ENCODE measurements around the gene SLC44A1. TPM values are rescaled to one million over a fixed set of nuclear protein-coding genes. Genes with fewer than 3 reads are reported as not detected.

Gene SLC44A1
- total and polyA plus RNA-seq, 2 of the 13 experiments (the other 11 are each of a cell fraction or from before 2014, with no cell fraction given): 21.4 to 40.8 TPM

DNA sequence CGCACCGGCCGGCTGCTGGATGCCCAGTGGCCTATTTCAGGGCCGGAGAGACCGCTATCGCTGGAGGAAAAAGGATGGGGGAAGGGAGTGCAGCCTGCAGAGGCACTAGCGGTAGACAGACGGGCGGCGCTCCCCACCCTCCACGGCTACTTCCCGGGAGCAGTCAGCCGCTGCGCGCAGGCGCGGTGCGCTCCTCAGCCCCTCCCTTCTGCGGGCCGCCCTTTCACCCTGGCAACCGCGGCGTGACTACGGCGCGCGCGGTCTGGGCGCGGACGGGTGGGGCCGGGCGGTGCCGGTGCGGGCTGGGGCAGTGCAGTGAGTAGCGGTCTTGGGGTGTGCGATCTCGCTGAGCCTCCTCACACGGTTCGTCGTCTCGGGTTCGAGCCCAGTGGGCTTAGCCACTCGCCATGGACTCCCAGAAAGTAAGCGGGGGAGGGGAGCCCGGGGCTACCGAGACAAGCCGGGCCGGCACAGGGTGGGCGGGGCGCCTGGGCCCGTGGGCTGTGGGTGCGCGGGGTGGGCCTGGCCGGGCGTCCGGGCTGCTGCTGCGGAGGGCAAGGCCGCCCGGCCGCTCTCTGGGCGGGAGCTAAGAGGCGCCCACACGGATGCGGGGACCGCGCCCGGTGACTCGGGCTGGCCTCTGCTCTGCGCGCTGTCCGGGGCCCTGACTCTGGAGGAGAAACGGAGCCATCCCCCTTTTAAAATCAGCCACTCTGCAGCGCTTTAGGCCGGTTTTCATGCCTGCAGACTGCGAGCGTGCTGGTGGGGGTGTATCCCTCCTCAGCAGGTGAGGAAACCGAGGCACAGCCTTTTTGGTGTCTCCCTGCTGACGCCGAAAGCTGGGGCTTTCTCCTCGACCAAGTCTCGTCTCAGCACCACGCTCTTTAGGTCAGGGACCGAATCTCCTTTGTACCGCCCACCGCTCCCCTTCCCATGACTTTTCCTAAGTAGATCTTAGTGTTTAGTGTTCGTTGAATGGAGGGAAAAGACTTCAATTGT lies 203.7 kb downstream of the SLC44A1 start, which contains the start of gene FSD1L (continued):
- TF ChIP-seq, protein P1, sequence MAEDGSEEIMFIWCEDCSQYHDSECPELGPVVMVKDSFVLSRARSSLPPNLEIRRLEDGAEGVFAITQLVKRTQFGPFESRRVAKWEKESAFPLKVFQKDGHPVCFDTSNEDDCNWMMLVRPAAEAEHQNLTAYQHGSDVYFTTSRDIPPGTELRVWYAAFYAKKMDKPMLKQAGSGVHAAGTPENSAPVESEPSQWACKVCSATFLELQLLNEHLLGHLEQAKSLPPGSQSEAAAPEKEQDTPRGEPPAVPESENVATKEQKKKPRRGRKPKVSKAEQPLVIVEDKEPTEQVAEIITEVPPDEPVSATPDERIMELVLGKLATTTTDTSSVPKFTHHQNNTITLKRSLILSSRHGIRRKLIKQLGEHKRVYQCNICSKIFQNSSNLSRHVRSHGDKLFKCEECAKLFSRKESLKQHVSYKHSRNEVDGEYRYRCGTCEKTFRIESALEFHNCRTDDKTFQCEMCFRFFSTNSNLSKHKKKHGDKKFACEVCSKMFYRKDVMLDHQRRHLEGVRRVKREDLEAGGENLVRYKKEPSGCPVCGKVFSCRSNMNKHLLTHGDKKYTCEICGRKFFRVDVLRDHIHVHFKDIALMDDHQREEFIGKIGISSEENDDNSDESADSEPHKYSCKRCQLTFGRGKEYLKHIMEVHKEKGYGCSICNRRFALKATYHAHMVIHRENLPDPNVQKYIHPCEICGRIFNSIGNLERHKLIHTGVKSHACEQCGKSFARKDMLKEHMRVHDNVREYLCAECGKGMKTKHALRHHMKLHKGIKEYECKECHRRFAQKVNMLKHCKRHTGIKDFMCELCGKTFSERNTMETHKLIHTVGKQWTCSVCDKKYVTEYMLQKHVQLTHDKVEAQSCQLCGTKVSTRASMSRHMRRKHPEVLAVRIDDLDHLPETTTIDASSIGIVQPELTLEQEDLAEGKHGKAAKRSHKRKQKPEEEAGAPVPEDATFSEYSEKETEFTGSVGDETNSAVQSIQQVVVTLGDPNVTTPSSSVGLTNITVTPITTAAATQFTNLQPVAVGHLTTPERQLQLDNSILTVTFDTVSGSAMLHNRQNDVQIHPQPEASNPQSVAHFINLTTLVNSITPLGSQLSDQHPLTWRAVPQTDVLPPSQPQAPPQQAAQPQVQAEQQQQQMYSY (CRISPR knock-in tag; IDR thresholded peaks at IDR 0.05): no peak
- TF ChIP-seq IRX3 (CRISPR knock-in tag; IDR thresholded peaks at IDR 0.05; ENCODE audit: borderline replicate concordance, low read depth) (no peak), ZSCAN12 (CRISPR knock-in tag; IDR thresholded peaks at IDR 0.05) (no peak), ZBTB42 (CRISPR knock-in tag; IDR thresholded peaks at IDR 0.05) (no peak), ZNF430 (CRISPR knock-in tag; IDR thresholded peaks at IDR 0.05) (peak; percentile 18; the same call in 1 of the 2 replicates), SATB2 (CRISPR knock-in tag; IDR thresholded peaks at IDR 0.05) (no peak), TGIF2 (CRISPR knock-in tag; IDR thresholded peaks at IDR 0.05) (no peak), MBNL3 (CRISPR knock-in tag; conservative IDR thresholded peaks at IDR 0.05) (no peak), SMYD3 (CRISPR knock-in tag; IDR thresholded peaks at IDR 0.05) (no peak), ZNF496 (CRISPR knock-in tag; IDR thresholded peaks at IDR 0.05; ENCODE audit: insufficient replicate concordance) (no peak), NFIC (IDR thresholded peaks at IDR 0.05; ENCODE audit: low read length) (no peak), KLF6 (CRISPR knock-in tag; IDR thresholded peaks at IDR 0.05) (0 out of 2 replicates have a peak, but pooled peaks have one; percentile 14), BRCA1 (CRISPR knock-in tag; IDR thresholded peaks at IDR 0.05) (peak; percentile 42; the same call in 1 of the 2 replicates), SMAD9 (CRISPR knock-in tag; IDR thresholded peaks at IDR 0.05) (no peak)
- TF ChIP-seq, protein P2, sequence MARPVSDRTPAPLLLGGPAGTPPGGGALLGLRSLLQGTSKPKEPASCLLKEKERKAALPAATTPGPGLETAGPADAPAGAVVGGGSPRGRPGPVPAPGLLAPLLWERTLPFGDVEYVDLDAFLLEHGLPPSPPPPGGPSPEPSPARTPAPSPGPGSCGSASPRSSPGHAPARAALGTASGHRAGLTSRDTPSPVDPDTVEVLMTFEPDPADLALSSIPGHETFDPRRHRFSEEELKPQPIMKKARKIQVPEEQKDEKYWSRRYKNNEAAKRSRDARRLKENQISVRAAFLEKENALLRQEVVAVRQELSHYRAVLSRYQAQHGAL (CRISPR knock-in tag; IDR thresholded peaks at IDR 0.05; ENCODE audit: not compliant biosample characterization): peak; percentile 29
- TF ChIP-seq, protein P3, sequence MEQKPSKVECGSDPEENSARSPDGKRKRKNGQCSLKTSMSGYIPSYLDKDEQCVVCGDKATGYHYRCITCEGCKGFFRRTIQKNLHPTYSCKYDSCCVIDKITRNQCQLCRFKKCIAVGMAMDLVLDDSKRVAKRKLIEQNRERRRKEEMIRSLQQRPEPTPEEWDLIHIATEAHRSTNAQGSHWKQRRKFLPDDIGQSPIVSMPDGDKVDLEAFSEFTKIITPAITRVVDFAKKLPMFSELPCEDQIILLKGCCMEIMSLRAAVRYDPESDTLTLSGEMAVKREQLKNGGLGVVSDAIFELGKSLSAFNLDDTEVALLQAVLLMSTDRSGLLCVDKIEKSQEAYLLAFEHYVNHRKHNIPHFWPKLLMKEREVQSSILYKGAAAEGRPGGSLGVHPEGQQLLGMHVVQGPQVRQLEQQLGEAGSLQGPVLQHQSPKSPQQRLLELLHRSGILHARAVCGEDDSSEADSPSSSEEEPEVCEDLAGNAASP (CRISPR knock-in tag; IDR thresholded peaks at IDR 0.05; ENCODE audit: borderline replicate concordance): no peak
- TF ChIP-seq, protein P4, sequence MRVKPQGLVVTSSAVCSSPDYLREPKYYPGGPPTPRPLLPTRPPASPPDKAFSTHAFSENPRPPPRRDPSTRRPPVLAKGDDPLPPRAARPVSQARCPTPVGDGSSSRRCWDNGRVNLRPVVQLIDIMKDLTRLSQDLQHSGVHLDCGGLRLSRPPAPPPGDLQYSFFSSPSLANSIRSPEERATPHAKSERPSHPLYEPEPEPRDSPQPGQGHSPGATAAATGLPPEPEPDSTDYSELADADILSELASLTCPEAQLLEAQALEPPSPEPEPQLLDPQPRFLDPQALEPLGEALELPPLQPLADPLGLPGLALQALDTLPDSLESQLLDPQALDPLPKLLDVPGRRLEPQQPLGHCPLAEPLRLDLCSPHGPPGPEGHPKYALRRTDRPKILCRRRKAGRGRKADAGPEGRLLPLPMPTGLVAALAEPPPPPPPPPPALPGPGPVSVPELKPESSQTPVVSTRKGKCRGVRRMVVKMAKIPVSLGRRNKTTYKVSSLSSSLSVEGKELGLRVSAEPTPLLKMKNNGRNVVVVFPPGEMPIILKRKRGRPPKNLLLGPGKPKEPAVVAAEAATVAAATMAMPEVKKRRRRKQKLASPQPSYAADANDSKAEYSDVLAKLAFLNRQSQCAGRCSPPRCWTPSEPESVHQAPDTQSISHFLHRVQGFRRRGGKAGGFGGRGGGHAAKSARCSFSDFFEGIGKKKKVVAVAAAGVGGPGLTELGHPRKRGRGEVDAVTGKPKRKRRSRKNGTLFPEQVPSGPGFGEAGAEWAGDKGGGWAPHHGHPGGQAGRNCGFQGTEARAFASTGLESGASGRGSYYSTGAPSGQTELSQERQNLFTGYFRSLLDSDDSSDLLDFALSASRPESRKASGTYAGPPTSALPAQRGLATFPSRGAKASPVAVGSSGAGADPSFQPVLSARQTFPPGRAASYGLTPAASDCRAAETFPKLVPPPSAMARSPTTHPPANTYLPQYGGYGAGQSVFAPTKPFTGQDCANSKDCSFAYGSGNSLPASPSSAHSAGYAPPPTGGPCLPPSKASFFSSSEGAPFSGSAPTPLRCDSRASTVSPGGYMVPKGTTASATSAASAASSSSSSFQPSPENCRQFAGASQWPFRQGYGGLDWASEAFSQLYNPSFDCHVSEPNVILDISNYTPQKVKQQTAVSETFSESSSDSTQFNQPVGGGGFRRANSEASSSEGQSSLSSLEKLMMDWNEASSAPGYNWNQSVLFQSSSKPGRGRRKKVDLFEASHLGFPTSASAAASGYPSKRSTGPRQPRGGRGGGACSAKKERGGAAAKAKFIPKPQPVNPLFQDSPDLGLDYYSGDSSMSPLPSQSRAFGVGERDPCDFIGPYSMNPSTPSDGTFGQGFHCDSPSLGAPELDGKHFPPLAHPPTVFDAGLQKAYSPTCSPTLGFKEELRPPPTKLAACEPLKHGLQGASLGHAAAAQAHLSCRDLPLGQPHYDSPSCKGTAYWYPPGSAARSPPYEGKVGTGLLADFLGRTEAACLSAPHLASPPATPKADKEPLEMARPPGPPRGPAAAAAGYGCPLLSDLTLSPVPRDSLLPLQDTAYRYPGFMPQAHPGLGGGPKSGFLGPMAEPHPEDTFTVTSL (CRISPR knock-in tag; IDR thresholded peaks at IDR 0.05; ENCODE audit: borderline replicate concordance): no peak
